ENCODE data around the gene XYLT1.
A peak's percentile ranks its signal among the peaks of the same experiment; 100 is the strongest.
"Not testable (repeated sequence)": the region's sequence is repeated elsewhere in the genome, so short reads cannot be mapped to it uniquely, and the experiment has no call there.

XYLT1 gene

GRCh38 chr16:17470908-17471718, at the start of gene XYLT1:
Gene XYLT1 (minus strand): TSS chr16:17470960. CDS start chr16:17470796, 164 bp downstream.
- peak; percentile 36 to 57 for ATAC-seq

GRCh38 chr16:17520111-17520510, 49.4 kb upstream of the XYLT1 start:
- ATAC-seq, result no peak

- no peak for ATAC-seq
Observed at GRCh38 chr16:17519101-17519955, 48.6 kb upstream of the XYLT1 start.

- ATAC-seq, result no peak
Observed at GRCh38 chr16:17518441-17518840, 47.7 kb upstream of the XYLT1 start.

GRCh38 chr16:17515421-17516210, 44.9 kb upstream of the XYLT1 start:
- ATAC-seq, result no peak

- no peak for ATAC-seq
Observed at GRCh38 chr16:17512636-17513220, 42.0 kb upstream of the XYLT1 start.

GRCh38 chr16:17511340-17511739, 40.6 kb upstream of the XYLT1 start:
- ATAC-seq, result no peak

GRCh38 chr16:17510567-17510966, 39.8 kb upstream of the XYLT1 start:
- no peak for ATAC-seq

GRCh38 chr16:17509194-17509593, 38.4 kb upstream of the XYLT1 start:
- no peak for ATAC-seq

- ATAC-seq, result no peak
Observed at GRCh38 chr16:17508303-17508702, 37.5 kb upstream of the XYLT1 start.

- ATAC-seq, result not testable (repeated sequence)
Observed at GRCh38 chr16:17507516-17507915, 36.8 kb upstream of the XYLT1 start.

GRCh38 chr16:17505828-17506227, 35.1 kb upstream of the XYLT1 start:
- ATAC-seq, result not testable (repeated sequence)

- no peak for ATAC-seq
Observed at GRCh38 chr16:17504050-17504449, 33.3 kb upstream of the XYLT1 start.

GRCh38 chr16:17503331-17503730, 32.6 kb upstream of the XYLT1 start:
- ATAC-seq, result no peak

- no peak for ATAC-seq
Observed at GRCh38 chr16:17501321-17501720, 30.6 kb upstream of the XYLT1 start.

- ATAC-seq, result no peak
Observed at GRCh38 chr16:17499223-17499902, 28.6 kb upstream of the XYLT1 start.

- no peak for ATAC-seq
Observed at GRCh38 chr16:17497648-17498047, 26.9 kb upstream of the XYLT1 start.

GRCh38 chr16:17496891-17497290, 26.1 kb upstream of the XYLT1 start:
- ATAC-seq, result no peak

GRCh38 chr16:17493012-17493411, 22.3 kb upstream of the XYLT1 start:
- ATAC-seq, result no peak

GRCh38 chr16:17491140-17491662, 20.4 kb upstream of the XYLT1 start:
- no peak for ATAC-seq

GRCh38 chr16:17488506-17488905, 17.7 kb upstream of the XYLT1 start:
- no peak for ATAC-seq

GRCh38 chr16:17483351-17483750, 12.6 kb upstream of the XYLT1 start:
- ATAC-seq, result no peak

Measured in activated CD4-positive, CD25-positive, alpha-beta regulatory T cell treated with anti-CD3 and anti-CD28 coated beads, Interleukin-2, amount 50 U/mL, for 24 hours (primary cell).